Ascending aorta (tissue), 2 donors: ENCODE data around the gene COPS8. TPM values are rescaled to one million over a fixed set of nuclear protein-coding genes. Genes with fewer than 3 reads are reported as not detected.

Experiments used
- DNase-seq, 2 donors: peaks; one replicate each; pipeline ENCODE4 v3.0.0-alpha.2; 2019; ENCODE audit warnings: low spot score in 2 of 2
- H3K27ac ChIP-seq, 2 donors: fragments of 200-600 bp; sonication (generic); one replicate each; pipeline ENCODE4 v1.5.1; 2016 to 2017; ENCODE audit warnings: mild to moderate bottlenecking in 1 of 2
- H3K27me3 ChIP-seq: fragments of 200-600 bp; sonication (generic); one replicate; pipeline ENCODE4 v1.5.1; 2017
- H3K36me3 ChIP-seq, 2 donors: fragments of 200-600 bp; sonication (generic); one replicate each; pipeline ENCODE4 v1.5.1; 2016
- H3K4me1 ChIP-seq, 2 donors: fragments of 200-600 bp; sonication (generic); one replicate each; pipeline ENCODE4 v1.5.1; 2016 to 2017; ENCODE audit warnings: mild to moderate bottlenecking in 1 of 2
- H3K4me3 ChIP-seq, 2 donors: fragments of 200-600 bp; sonication (generic); one replicate each; pipeline ENCODE4 v1.5.1; 2016 to 2017; ENCODE audit warnings: mild to moderate bottlenecking in 1 of 2
- H3K9me3 ChIP-seq, 2 donors: fragments of 200-600 bp; sonication (generic); one replicate each; pipeline ENCODE4 v1.5.1; 2016
- intact Hi-C: fragments of 100-400 bp; cut with DNase I; formaldehyde crosslinking; loops from one replicate; pipeline ENCODE4 v1.15.1; 2023
- total RNA-seq: library from RNA; depleted of rRNA; stranded (reverse); fragments of >200 nt; gene quantifications from one replicate; pipeline ENCODE4 v1.1.0, GENCODE V29; 2016
- TF ChIP-seq, protein P1 (sequence below), 3 experiments: fragments of 200-600 bp in 2 of 3; fragments of 450-650 bp in 1 of 3; sonication (generic) in 2 of 3; IDR thresholded peaks; one replicate each; pipeline ENCODE4 v1.5.1; 2016 to 2019; ENCODE audit warnings: antibody characterized with exemption in 3 of 3, mild to moderate bottlenecking in 1 of 3, moderate library complexity in 1 of 3

COPS8 gene
- total RNA-seq, 1 donor from 2014 or later, result 16.4 TPM

DNA sequence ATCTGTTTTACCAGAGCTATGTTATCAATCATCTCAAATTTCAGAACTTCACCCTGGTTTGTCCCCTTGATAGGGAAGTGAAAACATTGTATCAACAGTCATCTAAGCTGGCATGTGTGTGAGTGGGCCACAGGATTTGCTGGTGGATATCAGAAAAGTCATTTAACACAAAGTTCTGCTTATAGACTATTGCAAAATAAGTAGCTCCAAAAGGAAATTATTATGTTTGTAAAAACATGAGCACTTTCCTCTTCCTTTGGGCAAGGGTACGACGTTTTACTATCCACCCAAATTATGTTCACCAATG, 20.7 kb upstream of the COPS8 start:
- H3K27me3 ChIP-seq, result no peaks in the 10 kb centered on the region
- H3K4me3 ChIP-seq, result no peak overlapping the region
- H3K27ac ChIP-seq, result no peak overlapping the region
- no peaks in the 10 kb centered on the region for H3K9me3 ChIP-seq
- TF ChIP-seq, protein P1, sequence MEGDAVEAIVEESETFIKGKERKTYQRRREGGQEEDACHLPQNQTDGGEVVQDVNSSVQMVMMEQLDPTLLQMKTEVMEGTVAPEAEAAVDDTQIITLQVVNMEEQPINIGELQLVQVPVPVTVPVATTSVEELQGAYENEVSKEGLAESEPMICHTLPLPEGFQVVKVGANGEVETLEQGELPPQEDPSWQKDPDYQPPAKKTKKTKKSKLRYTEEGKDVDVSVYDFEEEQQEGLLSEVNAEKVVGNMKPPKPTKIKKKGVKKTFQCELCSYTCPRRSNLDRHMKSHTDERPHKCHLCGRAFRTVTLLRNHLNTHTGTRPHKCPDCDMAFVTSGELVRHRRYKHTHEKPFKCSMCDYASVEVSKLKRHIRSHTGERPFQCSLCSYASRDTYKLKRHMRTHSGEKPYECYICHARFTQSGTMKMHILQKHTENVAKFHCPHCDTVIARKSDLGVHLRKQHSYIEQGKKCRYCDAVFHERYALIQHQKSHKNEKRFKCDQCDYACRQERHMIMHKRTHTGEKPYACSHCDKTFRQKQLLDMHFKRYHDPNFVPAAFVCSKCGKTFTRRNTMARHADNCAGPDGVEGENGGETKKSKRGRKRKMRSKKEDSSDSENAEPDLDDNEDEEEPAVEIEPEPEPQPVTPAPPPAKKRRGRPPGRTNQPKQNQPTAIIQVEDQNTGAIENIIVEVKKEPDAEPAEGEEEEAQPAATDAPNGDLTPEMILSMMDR (IDR thresholded peaks at IDR 0.05), result no peak
- DNase-seq, result no peak
- H3K36me3 ChIP-seq, result no peaks in the 10 kb centered on the region
- H3K4me1 ChIP-seq, result peaks cover 0 to 3% of the 10 kb centered on the region in 2 donors
- intact Hi-C loops, result no loop called here

DNA sequence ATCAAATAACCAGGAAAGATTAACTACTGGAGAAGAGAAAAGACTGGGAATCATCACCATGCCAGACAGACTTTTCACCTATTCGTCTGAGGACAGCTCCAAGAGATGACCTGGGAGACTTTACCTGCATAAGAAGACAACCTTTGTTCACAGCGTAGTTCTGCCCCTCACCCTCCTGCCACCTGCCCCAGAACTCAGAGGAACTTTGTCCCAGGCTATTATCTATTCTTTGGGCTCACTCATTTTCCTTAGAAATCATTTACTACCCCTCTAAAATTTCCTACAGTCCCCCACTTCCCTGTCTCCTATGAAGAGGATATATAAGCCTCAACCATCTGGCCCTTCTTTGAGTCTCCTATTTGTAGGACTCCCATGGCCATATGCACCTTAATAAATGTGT, 19.3 kb upstream of the COPS8 start:
- no peak for DNase-seq
- Histone ChIP-seq H3K4me1 (no peaks in the 10 kb centered on the region), H3K27ac (no peak overlapping the region), H3K36me3 (no peaks in the 10 kb centered on the region), H3K9me3 (no peaks in the 10 kb centered on the region), H3K4me3 (no peak overlapping the region), H3K27me3 (no peaks in the 10 kb centered on the region)
- intact Hi-C loops, result no loop called here
- TF ChIP-seq, protein P1 (IDR thresholded peaks at IDR 0.05), result no peak

DNA sequence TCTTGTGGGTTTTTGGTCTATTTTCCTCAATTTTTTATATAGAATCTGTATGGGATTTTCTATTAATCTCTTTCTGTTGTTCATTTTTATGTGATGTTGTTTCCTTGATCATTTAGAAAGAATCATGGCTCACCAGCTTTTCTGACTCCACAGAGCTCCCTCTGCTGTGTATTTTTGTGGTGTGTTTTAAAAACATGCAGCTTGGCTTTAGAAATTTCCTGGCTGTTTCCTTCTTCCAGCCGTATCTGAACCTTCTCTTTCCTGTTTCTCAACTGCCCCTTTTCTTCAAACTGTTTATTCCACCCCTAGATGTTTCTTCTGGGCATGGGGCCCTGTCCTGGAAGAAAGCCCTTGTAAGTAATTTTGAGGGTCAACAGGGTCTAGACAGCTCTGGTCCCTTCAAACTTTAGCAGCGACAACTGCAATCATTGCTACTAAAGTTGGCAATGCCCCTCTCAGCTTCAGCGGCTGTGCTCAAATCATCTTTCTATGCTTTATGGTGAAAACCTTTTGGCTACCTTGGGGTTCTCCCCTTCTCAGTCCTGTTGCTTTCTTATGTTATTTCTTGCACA, 17.6 kb upstream of the COPS8 start:
- intact Hi-C loops, result no loop called here
- Histone ChIP-seq H3K27me3 (no peaks in the 10 kb centered on the region), H3K27ac (no peak overlapping the region), H3K9me3 (no peaks in the 10 kb centered on the region), H3K4me3 (no peak overlapping the region), H3K36me3 (no peaks in the 10 kb centered on the region), H3K4me1 (no peaks in the 10 kb centered on the region)
- no peak for DNase-seq
- TF ChIP-seq, protein P1 (IDR thresholded peaks at IDR 0.05), result peak in 1 of 3 experiments; percentile 24

DNA sequence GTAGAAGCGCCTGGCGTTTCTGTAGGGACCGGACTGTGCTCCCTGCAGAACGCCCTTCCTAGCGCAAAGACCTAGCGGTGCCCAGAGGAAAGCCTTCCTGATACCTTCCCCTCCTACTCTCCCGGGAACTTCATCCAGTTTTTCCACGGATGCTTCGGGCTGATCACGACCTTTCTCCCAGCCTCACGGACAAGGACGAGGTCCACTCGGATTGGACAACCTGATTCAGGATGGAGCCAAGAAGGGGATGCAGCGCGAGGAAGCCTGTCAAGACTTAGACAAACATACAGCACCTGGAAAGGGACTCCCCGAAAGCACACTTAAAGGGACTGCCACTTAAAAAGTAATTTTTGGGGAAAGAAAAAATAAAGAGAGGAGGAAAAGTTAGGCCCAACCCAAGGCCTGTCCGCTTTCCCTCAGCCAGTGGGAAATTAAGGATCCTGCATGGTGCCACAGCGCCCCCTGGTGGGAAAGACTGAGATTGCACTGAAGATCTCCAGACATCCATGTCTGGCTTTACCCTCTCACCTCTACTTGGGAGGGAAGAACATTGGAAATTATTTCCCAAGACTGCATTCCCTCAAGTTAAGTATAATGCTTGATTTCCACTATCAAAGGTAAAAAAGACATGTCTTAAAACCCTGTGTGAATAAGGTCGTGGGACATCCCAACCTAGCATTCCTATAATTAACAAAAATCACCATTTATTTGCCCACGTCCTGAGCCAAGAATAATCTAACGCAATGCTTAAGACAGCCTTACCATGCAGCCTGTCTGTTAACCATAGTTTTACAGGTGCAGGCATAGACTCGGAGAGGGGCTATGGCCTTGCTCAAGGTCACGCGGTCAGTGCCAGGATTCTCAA, 13.4 kb upstream of the COPS8 start:
- Histone ChIP-seq H3K4me1 (peaks cover 0 to 13% of the 10 kb centered on the region in 2 donors), H3K36me3 (no peaks in the 10 kb centered on the region), H3K27ac (peak overlapping the region in 1 of 2 donors; percentile 70), H3K27me3 (no peaks in the 10 kb centered on the region), H3K4me3 (no peak overlapping the region), H3K9me3 (no peaks in the 10 kb centered on the region)
- TF ChIP-seq, protein P1 (IDR thresholded peaks at IDR 0.05), result peak; percentile 84 to 97 (median 96)
- intact Hi-C loops, result loop anchor here (1.0 to 10.0 kb wide), 2 partner anchors 719 to 1297 kb away; no protein-coding TSS in a partner anchor
- DNase-seq, result peak in 1 of 2 donors; percentile 88

DNA sequence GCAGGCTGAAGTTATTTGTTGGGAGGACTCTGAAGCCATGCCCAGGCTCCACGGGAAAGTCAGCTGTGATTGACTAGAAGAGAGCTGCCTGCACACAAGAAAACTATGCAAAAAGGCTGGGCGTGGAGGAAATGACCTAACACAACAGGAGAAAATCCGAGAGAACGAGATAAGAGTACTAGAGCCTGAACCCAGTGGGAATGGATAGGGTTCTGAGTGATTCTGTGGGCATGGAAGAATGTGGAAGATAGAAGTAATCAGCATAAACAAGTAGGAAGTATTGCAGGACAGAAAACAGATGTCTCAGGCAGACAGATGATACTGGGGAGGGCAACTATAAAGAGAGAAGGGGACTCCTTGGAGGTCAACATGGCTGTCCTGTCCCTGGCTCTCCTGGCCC, 12.1 kb upstream of the COPS8 start:
- TF ChIP-seq, protein P1 (IDR thresholded peaks at IDR 0.05), result no peak
- no peak overlapping the region for H3K4me3 ChIP-seq
- no peaks in the 10 kb centered on the region for H3K36me3 ChIP-seq
- intact Hi-C loops, result loop anchor here (10.0 kb wide), 1 partner anchor 1299 kb away; no protein-coding TSS in a partner anchor
- H3K27ac ChIP-seq, result peak overlapping the region; percentile 60 to 70
- DNase-seq, result no peak
- H3K4me1 ChIP-seq, result peaks cover 0 to 13% of the 10 kb centered on the region in 2 donors
- no peaks in the 10 kb centered on the region for H3K27me3 ChIP-seq
- no peaks in the 10 kb centered on the region for H3K9me3 ChIP-seq
